GM20431 (cell line): ENCODE results near the gene TCERG1L.
"Not testable (repeated sequence)": the region's sequence is repeated elsewhere in the genome, so short reads cannot be mapped to it uniquely, and the experiment has no call there.

ENCODE experiments used
- in situ Hi-C: fragments of 300-500 bp; cut with MseI, MboI; formaldehyde crosslinking; loops from one replicate; pipeline ENCODE4 v1.15.0; 2020; ENCODE audit warnings: low sequenced_read_pairs; ENCODE audit not compliant: unreplicated experiment

Gene TCERG1L

GRCh38 chr10:131155218-131155875 lies 156.2 kb downstream of the TCERG1L start:
- in situ Hi-C loops: no loop called here

DNA sequence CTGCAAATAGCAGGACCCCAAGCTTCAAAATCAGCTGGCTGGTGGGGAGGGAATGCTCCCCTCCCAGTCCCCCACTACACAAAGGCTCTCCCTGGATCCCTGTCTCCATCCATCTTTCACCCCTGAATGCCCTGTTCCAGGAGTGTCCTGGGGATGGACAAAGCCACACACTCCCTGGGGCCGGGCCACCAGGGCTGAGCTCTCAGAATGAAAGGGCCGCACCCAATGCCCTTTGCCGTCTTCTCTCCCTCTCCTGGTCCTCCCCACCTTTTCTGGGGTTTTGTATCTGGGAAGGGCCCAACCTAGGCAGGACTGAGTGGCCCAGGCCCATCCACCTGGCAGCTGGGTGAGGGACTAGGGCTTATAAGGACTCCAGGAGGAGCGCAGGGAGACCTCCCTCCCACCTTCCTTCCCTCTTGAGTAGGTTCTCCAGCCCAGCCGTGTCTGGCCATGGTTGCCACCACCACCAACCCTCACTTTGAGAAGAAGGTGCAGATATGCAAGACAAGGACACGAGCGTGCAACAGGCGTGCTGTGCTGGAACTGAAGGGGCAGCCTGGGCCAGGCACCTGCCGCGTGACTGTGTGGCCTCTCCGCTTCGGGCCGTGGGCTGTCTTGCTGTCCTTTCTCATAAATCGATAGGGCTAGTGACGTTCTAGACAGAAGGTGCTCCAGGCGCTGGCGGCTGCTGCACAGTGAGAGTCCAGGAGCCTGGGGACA lies 157.1 kb downstream of the TCERG1L start:
- in situ Hi-C loops: no loop called here

DNA sequence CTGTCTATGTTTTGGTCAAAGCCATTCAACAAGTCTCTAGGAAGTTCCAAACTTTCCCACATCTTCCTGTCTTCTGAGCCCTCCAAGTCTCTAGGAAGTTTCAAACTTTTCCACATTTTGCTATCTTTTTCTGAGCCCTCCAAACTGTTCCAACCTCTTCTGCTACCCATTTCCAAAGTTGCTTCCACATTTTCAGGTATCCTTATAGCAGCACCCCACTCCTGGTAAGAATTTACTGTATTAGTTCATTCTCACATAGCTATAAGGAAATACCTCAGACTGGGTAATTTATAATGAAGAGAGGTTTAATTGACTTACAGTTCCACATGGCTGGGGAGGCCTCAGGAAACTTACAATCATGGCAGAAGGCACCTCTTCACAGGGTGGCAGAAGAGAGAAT lies 159.1 kb downstream of the TCERG1L start:
- in situ Hi-C loops: not testable (repeated sequence)

DNA sequence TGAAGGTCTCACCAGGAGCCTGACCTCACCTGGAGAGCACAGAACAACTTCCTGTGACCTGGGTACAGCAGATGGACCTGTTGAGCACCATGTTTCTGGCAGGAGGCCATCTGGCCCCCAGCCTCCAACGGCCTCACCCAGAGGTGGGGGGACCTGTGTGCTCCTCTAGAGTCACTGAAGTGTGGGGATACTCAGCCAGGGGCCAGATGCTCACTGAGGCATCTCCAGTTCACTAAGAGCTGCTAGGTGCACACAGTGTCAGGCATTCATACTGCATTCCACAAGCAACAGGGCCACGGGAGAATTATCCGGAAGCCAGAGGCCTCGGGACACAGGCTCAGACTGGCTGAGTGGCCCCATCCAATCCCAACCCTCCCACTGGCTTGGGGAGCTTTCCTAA lies 161.4 kb downstream of the TCERG1L start:
- in situ Hi-C loops: no loop called here

GRCh38 chr10:131149586-131149985 lies 161.9 kb downstream of the TCERG1L start:
- in situ Hi-C loops: no loop called here

- in situ Hi-C loops: no loop called here
Measured at GRCh38 chr10:131149111-131149510, 162.4 kb downstream of the TCERG1L start.

DNA sequence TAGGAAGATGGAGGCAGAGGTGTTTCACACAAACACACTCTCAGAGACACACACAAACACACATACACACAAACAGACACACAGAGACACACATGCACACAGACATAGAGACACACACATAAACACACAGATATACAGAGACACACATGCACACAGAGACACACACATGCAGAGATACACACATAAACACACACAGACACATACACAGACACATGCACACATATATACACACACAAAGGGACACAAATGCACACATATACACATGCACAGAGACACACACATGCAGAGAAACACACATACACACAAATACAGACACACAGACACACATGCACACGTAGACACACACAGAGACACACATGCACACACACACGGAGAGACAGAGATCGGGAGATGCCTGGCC lies 163.3 kb downstream of the TCERG1L start:
- in situ Hi-C loops: no loop called here

DNA sequence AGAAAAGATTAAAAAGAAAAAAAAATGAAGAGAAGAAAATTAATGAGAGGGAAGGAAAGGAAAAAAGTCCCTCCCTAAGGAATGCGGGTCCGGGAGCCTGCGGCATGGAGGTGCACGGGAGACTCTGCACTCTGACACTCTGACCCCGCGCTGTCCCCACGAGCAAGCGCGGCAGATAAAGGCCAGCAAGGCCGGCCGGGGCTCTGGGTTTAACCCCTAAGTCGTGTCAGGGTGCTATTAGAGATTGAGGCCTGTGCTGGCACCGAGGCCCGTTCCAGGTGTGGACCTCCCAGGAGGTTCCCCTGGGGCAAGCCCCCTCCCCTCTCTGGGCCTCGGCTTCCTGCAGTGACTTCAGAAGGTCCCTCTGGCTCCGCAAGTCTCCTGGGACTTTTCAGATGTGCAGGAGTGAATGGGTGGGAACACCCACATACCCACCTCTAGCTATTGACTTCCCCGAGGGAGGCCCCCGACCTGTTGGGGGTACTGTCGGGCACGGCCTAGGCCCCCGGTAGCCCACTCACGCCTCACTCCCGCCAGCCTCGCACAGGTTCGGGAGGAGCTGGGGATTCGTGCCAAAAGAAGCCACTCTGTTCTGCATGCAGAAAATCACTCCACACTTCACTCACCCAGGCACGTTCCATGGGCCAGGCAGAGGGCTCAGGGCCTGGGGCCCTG lies 164.1 kb downstream of the TCERG1L start:
- in situ Hi-C loops: no loop called here

DNA sequence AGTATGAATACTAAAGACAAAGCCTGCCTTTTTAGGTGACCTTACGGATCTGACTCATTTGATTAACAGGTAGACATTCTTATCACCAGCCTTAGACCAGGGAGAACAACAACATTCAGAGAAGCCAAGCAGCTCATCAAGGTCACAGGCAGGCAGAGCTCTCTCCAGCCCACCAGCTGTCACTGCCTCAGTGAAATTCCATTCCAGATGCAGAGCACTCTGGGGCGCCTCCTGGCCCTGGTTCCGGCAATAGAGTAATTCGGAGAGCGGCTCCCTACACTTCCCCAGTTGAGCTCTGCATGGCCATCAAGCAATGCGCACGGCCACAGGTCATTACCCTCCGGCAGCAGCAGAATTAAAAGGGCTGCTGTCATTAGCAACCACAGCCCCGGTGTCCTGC lies 164.7 kb downstream of the TCERG1L start:
- in situ Hi-C loops: no loop called here

DNA sequence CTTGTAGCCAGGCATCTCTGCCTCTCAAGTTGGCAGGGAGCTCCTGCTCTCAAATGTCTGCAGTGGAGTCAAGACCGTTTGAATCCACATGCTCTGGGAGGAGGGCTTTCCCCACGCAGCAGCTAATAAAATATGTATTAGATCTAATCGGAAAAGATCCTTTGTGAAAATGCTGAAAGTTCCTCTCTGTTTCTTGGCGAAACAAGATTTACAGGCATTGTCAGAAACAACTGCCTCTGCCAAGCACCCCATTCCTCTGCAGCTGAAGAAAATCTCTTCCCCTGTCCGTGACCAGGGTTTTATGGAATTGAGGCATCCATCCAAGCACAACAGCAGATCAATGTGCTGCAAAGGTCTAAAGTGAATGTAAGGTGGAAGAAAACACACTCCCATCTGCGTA lies 165.8 kb downstream of the TCERG1L start:
- in situ Hi-C loops: no loop called here

- in situ Hi-C loops: no loop called here
Measured at GRCh38 chr10:131144711-131145375, 166.7 kb downstream of the TCERG1L start.

GRCh38 chr10:131144196-131144595 lies 167.3 kb downstream of the TCERG1L start:
- in situ Hi-C loops: no loop called here

DNA sequence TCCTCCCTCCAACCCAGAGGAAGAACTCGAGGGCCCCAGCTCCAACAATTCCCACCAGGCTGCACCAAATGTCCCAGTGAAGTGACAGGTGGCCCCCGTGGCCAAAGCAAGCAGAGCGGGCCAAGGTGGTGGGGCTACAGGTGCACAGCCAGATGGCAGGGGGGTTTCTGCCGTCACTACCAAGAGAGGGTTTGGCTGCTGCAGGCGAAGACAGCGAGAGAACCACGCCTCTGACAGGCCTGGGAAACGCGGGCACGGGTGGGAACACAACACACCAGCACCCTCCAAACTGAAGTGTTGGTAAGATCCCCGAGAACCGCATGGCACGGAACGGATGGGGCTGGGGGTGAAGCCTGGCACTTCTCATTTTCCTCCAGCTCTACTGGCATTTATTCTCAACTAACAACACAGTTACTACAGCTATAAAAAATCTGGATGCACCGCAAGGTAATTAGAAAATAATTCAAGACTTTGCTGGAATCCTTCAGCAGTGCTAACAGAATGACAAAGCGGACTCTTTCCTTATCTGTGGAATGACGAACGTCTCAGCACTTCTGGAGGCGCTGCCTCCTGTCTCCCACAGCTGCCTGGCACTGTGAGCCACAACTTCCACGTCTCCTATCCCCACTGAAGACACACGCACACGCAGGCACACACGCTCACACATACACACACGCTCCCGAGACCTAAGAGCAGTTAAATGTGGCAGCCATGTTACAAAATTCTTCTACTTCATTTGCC lies 167.9 kb downstream of the TCERG1L start:
- in situ Hi-C loops: no loop called here

GRCh38 chr10:131142517-131143380 lies 168.8 kb downstream of the TCERG1L start:
- in situ Hi-C loops: no loop called here

DNA sequence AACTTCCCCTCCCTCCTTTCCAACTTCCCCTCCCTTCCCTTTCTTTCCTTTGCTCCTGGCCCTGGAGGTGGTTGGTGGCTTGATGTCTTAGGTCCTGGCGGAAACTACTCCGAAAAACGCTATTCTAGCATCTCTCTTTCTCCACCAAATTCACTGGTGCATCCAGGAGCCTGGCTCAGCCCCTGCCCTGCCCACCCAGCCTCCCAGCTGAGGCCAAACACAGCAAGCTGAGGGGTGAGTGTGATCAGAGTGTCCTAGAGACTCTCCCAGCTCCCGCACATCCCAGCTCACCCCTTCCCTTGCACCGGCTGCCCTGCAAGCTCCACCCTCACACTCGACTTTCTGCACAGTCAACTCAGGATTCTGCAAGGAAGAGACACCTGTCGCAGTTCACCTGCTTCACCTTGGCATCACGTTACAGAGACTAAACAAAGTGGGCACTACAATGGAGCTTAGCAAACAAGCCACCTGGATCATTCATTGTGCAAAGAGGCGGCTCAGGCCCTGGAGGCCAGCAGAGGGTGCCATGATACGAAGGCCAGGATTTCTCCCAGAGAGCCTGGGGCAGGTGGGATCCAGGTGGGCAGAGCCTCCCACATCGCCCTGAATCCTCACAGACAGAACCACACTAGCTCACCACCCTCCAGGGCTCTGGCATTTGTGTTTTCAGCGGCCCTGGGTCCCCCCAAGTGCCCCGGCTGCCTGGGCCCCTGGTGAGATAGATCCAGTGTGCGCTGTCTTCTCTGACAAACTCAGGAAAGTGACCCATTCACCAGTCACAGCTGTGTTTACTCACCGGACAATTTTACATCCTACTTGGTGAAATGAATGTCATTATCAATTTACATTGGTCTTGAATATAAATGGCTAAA lies 169.6 kb downstream of the TCERG1L start:
- in situ Hi-C loops: no loop called here

GRCh38 chr10:131141207-131141606 lies 170.3 kb downstream of the TCERG1L start:
- in situ Hi-C loops: no loop called here

DNA sequence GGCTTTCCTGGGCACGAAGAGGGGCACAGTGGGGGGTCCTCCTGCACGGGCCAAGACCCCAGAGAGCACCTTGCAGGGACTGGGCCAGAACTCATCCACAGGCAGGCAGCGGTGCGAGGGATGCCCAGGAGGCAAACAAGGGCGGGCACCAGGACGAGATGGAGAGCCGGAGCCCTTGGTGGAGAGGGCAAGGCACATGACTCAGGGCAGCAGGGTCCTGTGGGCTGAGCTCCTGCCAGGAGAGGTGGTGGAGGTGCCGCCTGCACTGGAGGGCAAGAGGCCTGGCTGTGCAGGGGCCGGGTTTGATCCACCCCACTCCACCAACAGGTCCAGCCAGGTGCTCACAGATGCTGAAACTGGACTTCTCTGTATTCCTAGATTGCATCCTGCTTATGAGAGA lies 170.9 kb downstream of the TCERG1L start:
- in situ Hi-C loops: no loop called here

- in situ Hi-C loops: no loop called here
Measured at GRCh38 chr10:131137223-131137622, 174.3 kb downstream of the TCERG1L start.
